Measurements from ENCODE around the gene NKAIN1.
A peak's percentile ranks its signal among the peaks of the same experiment; 100 is the strongest.
"Not testable (repeated sequence)": the region's sequence is repeated elsewhere in the genome, so short reads cannot be mapped to it uniquely, and the experiment has no call there.

Gene NKAIN1

DNA sequence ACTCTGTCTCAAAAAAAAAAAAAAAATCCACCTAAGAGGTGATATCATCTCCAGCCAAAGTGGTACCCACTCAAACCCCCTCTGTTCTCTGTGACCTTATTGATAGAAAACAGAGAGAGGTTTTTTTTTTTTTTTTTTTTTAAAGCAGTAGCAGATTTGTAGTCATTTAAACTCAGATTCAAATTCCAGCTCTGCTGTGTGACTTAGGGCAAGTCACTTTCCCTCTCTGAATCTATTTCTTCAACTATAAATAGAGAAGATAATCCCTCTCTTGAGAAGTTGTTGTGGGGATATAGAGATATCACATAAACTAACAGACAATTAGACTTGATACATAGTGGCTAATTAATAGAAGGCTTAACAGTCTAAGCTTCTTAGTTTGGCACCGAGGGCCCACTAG is 48.4 kb downstream of the NKAIN1 start:
- no peak for DNase-seq

DNA sequence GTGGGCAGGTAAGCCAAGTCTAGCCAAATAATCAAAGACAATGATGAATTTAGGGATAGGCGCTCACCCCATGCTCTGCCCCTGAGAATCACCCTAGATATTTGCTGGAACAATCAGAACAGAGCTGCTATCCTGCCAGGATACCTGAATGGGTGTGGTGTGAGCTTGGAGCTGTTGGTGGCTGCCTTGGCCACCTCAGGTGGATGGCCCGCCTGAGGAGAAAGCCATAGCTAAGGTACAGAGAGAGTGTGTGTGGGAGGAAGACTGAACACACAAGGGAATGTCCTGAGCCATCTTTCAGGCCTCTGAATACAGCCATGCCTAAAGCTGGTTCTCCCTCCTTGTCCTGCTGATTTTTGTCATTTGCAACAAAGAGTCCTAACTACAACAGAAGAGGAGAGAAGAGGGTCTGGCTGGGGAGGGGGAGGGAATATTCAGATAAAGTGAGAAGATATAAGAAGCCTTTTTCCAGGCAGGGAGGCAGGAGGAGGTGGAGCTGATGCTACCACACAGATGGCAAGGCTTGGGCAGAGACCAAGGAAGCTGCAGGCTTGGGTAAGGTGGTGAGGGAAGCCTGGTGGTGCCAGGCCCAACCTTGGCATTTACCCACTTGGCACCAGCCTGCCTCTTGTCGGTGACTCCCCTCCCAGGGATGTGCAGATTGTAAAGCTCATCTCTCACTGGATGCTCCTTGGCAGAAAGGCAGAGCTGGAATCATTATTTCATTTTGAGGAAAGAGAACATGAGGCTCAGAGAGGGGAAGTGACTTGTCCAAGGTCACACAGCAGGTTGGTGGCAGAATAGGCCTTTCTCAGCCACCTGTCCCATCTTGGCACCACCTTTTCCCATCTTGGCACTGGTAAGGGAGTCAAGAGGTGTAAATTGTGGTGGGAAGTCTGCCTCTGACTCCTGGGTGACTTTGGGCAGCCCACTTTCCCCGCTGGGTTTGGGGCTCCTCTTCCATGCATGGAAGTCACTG is 49.7 kb downstream of the NKAIN1 start:
- DNase-seq, result no peak

DNA sequence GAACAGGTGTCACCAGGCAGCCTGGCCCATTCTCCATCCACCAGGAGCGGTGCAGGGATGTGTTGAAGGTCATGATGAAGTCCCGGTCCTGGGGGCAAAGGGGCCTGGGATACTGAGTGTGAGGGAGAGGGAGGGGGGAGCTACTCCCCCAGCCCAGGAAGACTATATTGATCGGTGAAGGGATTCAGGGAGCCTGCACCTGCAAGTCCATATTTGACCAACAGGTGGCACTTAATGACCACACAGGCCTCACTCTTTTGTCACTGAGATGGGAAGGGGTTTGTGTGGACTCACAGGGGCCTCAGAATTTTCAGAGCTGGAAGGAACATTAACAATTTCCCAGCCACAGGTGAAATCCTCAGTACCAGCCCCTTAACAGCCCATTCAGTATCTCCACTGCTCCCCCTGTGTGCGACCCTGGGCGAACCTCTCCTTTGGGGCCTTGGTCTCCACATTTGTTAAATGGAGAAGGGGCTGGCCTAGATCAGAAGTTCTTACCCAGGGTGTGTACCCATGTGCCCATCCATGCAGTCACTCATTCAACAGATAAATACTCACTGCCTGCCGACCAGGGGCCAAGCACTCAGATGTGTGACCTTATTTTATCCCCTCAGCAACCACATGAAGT is 55.6 kb downstream of the NKAIN1 start:
- DNase-seq, result peak; percentile 34

DNA sequence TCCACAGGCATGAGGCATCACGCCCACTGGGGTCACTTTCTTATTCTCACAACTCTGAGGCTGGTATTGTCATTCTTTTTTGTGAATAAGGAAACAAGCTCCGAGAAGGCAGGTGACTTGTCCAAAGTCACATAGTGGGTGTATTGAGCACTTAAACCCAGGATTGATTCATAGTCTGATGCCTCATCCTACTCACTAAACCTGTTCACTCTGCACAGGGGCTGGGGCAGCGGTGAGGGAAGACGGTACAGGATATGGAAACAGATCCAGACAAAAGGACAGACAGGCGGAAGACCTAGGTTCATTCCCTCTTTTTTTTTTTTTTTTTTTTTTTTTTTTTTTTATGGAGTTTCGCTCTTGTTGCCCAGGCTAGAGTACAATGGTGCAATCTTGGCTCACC is 56.6 kb downstream of the NKAIN1 start:
- DNase-seq, result no peak

DNA sequence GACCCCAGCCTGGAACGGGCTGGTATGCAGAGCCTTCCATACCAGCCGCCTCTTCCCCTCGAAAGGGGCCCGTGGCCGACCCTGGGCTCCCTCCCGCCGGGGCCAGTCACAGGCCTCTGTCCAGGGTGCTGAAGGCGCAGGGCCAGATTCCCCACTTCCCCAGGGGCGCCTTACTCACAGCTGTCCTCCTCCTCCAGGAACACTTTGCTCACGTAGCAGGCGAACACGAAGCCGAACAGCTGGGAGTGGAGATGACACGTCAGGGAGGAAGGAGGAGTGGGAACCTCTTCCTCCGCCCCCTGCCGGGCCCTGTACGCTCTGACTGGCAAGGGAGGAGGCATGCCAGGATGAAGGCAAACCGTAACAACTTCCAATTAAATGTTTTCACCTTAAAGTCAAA is 57.3 kb downstream of the NKAIN1 start:
- DNase-seq, result peak; percentile 92

DNA sequence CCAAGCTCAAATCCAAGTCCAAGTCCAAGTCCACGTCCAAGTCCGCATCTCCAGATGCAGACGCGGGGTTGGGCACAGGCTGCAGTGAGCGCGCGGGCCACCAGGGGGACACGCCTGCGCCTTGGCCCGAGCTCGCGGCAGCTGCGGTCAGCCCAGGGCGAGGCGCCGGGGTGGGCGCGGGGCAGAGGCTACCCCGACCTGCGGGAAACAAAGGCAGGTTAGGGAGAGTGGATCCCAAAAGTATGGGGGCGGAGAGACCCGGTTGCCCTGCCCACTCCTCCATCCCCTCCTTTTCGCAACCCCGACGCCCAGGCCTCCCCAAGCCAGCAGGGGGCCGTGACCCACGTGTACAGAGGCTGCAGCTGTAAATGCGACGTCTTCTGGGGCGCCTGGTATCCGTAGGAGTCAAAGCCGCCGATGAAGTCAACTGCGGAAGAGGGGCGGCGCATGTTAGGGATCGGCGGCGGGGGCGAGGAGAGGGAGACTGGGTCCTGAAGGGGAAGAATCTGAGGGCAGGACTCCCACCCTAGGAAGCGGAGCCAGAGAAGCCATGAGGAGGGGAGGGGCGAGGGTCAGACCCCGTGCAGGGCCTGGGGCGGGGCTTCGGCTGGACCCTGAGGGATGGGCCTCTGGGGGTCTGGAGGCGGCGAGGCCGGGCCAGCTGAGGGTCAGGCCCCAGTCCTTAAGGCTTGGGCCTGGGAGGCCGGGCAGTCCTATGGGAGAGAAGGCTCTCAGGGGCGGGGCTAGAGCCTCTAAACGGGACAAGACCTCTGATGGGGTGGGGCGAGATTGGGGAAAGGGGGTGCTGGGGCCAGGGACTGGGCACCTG is 58.0 kb downstream of the NKAIN1 start:
- peak; percentile 72 for DNase-seq

DNA sequence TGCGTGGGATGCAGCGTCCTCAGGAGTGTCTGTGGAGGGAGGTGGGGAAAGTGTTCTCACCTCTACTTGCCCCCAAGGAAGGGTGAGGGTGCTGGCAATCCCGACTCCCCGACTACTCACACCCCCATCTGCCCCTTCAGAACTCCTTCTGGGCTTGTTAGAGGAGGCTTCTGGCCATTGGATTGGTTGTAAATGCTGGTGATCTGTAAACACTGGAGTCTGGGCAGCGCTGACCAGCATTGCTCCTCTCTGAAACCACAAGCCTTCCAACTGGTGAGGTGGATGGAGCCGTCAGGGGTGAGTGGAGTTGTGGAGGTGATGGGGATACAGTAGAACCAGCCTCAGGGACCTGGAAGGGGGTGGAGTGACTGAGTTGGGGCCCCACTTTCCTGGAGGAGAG is 59.3 kb downstream of the NKAIN1 start:
- DNase-seq, result no peak

DNA sequence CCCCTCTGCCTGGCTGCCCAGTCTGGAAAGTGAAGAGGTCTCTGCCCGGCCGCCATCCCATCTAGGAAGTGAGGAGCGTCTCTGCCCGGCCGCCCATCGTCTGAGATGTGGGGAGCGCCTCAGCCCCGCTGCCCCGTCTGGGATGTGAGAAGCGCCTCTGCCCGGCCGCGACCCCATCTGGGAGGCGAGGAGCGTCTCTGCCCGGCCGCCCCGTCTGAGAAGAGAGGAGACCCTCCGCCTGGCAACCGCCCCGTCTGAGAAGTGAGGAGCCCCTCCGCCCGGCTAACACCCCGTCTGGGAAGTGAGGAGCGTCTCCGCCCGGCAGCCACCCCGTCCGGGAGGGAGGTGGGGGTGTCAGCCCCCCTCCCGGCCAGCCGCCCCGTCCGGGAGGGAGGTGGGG is 63.4 kb downstream of the NKAIN1 start:
- DNase-seq, result not testable (repeated sequence)

DNA sequence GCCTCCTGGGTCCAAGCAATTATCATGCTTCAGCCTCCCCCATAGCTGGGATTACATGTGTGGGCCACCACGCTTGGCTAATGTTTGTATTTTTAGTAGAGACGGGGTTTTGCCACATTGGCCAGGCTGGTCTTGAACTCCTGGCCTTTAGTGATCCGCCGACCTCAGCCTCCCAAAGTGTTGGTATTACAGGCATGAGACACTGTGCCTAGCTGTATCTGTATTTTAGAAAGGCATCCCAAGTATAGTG is 69.3 kb downstream of the NKAIN1 start:
- no peak for DNase-seq

DNA sequence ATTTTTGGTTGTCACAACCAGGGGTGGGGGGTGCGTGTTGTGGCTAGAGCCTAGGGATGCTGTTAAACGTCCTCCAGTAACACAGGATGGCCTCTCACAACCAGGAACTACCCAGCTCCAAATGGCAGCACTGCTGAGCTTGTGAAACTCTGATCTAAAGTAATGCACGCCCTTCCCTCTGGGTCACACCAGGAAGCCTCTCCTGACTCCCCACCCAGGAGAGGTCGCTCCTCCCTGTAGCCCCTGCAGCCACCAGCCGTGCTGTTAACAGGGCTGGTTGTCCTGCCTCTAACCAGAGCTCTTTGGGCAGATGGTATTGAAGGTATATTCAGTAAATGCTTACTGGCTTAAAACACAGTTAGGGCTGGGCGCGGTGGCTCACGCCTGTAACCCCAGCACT is 73.2 kb downstream of the NKAIN1 start:
- no peak for DNase-seq

DNA sequence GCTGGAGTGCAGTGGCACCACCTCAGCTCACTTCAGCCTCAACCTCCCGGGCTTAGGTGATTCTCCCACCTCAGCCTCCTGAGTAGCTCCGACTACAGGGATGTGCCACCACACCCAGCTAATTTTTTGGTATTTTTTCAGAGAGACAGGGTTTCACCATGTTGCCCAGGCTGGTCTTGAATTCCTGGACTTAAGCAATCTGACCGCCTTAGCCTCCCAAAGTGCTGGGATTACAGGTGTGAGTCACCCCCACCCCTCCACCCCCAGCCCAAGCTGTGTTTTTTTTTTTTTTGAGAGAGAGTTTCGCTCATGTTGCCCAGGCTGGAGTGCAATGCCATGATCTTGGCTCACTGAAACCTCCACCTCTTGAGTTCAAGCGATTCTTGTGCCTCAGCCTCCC is 75.4 kb downstream of the NKAIN1 start:
- no peak for DNase-seq

DNA sequence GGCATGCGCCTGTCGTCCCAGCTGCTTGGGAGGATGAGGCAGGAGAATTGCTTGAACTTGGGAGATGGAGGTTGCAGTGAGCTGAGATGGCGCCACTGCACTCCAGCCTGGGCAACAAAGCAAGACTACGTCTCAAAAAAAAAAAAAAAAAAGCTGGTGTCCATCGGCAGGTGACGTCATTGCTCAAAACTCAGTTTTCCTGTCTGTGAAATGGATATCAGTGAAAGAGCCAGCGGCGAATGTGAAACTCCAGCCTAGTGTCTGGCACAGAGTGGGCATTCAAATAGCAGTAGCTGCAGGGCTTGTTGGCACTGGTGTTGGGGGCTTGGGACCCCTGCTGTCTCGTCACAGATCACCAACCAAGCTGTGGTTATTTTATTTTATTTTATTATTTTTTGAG is 75.8 kb downstream of the NKAIN1 start:
- DNase-seq, result no peak

DNA sequence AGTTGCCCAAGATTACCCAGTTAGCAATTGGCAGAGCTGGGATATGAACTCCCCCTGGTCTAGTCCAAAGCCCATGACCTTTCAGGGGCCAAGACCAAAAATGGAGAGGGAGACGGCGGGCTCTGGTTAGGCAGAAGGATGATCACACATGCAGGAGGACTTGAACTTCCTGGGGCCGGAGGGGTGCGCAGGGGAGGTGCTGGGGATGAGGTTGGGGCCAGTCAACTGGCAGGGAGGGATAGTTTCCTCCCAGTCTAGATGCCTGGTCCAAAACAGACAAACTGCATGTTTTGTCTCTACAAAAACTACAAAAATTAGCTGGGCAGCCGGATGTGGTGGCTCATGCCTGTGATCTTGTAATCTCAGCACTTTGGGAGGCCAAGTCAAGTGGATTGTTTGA is 78.1 kb downstream of the NKAIN1 start:
- DNase-seq, result no peak

DNA sequence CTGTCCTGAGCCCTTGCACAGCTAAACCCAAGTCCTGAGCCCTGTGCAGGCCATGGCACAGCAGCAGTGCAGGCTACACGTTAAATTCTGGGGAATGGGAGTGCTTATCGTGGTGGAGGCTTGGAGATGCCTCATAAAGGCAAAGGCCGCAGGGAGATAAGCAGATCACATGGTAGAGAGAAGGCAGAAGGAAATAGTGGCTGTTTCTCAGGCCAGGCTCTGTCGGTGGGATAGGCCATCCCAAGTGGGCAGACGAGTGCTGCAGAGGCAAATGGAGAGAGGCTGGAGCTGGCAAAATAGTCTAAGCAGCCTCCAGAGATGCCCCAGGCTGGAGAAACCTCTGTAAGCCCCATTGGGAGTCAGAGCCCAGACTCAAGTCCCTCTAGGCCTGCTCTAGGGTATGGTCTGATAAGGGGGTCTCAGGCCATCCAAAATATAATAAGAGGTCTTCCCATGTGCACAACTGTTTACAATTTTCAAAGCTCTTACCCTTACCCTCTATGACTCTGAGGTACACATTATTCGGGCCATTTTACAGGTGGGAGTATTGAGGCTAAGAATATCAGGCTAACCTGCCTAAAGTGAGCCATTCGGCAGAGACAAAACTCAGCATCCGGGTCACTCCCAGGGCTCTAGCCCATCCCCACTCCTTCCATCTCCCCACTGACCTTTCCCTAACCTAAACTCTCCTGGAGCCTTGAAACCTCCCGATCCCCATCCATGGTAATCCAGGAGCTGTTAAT is 79.6 kb downstream of the NKAIN1 start:
- DNase-seq, result no peak

DNA sequence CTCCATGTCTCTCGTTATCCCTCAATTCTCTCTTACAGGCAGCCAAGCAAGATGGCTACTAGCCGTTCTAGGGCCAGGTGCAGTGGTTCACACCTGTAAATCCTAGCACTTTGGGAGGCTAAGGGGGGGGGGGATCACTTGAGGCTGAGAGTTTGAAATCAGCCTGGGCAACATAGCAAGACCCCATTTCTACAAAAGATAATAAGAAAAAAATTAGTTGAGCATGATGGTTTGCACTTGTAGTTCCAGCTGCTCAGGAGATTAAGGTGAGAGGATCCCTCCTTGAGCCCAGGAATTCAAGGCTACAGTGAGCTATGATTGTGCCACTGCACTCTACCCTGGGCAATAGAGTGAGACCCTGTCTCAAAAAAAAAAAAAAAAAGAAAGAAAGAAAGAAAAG is 80.4 kb downstream of the NKAIN1 start:
- no peak for DNase-seq

DNA sequence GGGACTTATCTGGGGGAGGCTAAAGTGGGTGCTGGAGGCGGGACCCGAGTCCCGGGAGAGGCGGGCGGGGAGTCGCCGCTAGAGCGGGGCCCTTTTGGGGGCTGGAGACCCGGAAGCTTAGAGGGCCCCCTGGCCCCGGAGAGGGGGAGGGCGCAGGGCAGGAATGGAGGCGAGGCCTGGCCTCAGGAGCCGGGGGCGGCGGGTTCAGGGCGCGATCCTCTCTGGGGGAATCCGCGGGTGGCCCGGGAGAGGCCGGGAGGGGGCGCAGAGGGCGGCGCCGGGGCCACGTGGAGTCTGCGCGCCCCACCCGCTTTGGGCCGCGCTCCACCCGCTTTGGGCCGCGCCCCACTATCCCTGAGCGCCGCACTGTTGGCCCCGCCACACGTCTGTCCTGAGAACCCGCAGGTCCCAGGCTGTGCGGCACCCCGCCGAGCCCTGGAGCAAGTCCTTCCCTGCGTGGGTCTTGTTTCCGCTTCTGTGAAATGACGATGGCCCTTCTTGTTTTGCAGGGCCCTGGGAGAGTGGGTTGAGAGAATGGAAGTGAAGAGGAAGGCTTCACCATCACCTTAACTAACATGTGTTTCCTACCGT is 84.4 kb downstream of the NKAIN1 start:
- peak; percentile 65 for DNase-seq

DNA sequence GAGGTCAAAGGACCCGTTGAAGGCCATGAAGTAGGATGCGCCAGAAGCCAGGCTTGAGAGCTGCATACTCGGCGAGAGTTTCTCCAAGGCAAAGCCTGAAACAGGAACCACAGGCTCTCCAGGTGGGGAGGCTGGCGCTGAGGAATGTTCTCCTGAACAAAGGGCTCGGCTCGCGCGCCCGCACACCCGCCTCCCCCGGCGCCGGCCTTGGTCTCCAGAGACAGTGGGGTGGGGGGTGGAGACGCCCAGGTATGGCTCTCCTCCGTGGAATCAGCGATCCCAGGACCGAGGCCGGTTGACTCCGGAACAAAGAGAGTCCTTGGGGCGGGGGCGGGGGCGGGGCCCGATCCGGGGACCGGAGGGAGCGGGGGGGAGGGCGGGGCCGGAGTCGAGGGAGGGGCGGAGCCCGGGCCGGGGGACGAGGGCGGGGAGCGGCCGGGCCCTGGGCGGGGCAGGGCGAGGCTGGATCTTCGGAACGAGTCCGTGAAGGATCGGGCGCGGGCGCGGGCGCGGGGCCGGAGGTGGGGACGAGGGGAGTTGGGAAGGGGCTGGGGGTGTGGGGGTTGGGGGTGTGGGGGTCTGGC is 85.0 kb downstream of the NKAIN1 start:
- peak; percentile 87 for DNase-seq

DNA sequence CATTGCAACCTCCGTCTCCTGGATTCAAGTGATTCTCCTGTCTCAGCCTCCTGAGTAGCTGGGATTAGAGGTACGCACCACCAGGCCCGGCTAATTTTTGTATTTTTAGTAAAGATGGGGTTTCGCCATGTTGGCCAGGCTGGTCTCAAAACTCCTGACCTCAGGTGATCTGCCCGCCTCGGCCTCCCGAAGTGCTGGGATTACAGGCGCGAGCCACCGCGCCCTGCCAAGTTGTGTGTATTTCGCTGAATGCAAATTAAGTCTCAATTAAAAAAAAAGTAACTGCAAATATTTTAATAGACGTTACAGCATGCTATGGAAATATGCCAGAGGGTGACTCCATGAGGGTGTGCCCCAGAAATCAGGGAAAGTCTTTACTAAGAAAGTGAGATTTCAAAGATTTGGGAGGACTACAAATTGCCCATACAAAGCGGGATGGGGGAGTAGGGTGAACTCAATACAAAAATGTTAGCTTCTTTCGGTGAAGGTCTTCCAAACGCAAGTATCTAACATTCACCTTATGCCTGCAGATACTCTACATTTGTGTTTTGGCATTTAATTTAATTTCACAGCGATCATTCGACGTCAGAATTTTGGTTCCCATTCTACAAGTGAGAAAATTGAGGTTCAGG is 85.6 kb downstream of the NKAIN1 start:
- peak; percentile 25 for DNase-seq

DNA sequence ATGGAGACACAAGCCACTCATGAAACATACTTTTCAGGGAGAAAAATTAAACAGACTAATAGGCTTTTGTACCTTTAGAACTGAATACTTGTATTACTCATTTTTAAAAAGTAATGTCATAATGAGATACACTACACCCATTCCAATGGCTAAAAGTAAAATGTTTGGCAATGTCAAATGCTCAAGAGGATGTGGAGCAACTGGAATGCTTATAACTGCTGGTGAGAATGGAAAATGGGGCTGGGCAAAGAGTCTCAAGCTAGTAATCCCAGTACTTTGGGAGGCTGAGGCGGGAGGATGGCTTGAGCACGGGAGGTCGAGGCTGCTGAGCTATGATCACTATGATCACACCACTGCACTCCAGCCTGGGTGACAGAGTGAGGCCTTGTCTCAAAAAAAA is 86.3 kb downstream of the NKAIN1 start:
- no peak for DNase-seq

DNA sequence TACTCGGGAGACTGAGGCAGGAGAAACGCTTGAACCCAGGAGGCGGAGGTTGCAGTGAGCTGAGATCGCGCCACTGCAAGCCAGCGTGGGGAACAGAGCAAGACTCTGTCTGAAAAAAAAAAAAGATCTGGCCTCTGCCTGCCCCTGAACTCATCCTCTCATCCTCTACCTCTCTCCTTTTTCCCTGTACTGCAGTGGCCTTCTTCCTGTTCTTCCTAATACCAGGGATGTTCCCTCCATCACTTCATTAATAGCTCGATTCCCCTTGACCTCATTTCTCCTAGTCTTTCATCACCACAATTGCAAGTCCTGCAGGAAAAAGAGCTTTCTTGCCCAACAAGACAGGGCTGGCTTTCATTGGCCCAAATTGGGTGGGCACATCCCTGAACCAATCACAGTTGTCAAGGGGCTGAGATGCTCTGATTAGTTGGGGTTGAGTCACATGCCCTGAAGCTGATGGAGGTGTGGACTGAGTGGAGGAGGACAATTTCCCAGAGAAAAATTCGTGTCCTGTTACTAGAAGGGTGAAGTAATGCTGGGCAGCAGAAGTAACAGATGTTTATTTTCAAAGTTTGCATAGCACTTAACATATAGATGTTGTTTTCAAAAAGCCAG is 87.4 kb downstream of the NKAIN1 start:
- no peak for DNase-seq

DNA sequence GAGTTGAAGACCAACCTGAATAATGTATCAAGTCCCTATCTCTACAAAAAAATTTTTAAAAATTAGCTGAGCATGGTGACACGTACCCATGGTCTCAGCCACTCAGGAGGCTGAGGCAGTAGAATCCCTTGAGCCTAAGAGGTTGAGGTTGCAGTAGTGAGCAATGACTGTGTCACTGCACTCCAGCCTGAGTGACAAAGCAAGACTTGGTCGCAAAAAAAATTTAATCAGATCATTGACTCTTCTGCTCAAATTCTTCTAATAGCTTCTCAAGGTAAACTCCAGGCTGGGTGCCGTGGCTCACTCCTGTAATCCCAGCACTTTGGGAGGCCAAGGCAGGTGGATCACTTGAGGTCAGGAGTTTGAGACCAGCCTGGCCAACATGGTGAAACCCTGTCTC is 88.3 kb downstream of the NKAIN1 start:
- DNase-seq, result no peak
